Lower leg skin (tissue), 4 donors: ENCODE data around the gene SV2C. TPM values are rescaled to one million over a fixed set of nuclear protein-coding genes. Genes with fewer than 3 reads are reported as not detected.
A peak's percentile ranks its signal among the peaks of the same experiment; 100 is the strongest.

ENCODE experiments used
- DNase-seq, 2 donors: peaks; one replicate each; pipeline ENCODE4 v3.0.0-alpha.2; 2019; ENCODE audit warnings: low spot score in 2 of 2
- H3K4me3 ChIP-seq: fragments of 200-600 bp; sonication (generic); 2 replicates; pipeline ENCODE4 v1.5.1; 2017; ENCODE audit warnings: mild to moderate bottlenecking, low read depth; ENCODE audit not compliant: poor library complexity, severe bottlenecking
- POLR2A ChIP-seq, 2 donors: fragments of 450-650 bp; IDR thresholded peaks; one replicate each; pipeline ENCODE4 v1.6.1; 2016 to 2017; ENCODE audit warnings: antibody characterized with exemption in 2 of 2, mild to moderate bottlenecking in 1 of 2, moderate library complexity in 1 of 2
- WGBS, 2 donors: methylation state at CpG; one replicate each; pipeline ENCODE4 v1.1.5; 2018; 5-methylcytosine and 5-hydroxymethylcytosine counted together
- intact Hi-C: fragments of 100-400 bp; cut with DNase I; formaldehyde crosslinking; loops from one replicate; pipeline ENCODE4 v1.15.0; 2023; ENCODE audit warnings: low total_unique reads
- total RNA-seq, 4 donors: library from RNA; depleted of rRNA; stranded (reverse); fragments of >200 nt; gene quantifications; one replicate each; pipeline ENCODE4 v1.1.0, GENCODE V29; 2016
- TF ChIP-seq, protein P1 (sequence below), 3 donors: fragments of 450-650 bp; IDR thresholded peaks; one replicate each; pipeline ENCODE4 v1.5.1; 2016; ENCODE audit warnings: antibody characterized with exemption in 3 of 3, mild to moderate bottlenecking in 3 of 3, moderate library complexity in 2 of 3

Gene SV2C
- total RNA-seq, 4 donors from 2014 or later, result 0.04 to 0.63 (median 0.24) TPM

DNA sequence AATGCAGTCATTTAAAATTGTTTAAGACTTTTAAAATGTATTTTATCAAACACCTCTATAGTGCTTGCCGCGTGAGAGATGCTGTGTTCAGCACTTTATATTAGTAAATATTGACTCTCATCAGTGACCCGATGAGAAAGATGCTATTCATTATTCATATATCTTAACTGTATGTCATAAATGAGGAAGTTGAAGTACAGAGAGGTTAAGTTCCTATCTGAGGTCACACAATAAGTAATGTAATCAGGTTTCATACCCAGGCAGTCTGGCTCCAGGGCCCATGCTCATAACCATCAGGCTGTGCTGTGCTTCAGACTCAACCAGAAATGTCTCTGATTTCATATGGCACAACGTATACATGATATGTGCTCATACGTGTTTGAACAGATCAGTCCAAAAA is 119.0 kb downstream of the SV2C start:
- intact Hi-C loops, result no loop called here
- TF ChIP-seq POLR2A (IDR thresholded peaks at IDR 0.05), result no peak
- TF ChIP-seq, protein P1, sequence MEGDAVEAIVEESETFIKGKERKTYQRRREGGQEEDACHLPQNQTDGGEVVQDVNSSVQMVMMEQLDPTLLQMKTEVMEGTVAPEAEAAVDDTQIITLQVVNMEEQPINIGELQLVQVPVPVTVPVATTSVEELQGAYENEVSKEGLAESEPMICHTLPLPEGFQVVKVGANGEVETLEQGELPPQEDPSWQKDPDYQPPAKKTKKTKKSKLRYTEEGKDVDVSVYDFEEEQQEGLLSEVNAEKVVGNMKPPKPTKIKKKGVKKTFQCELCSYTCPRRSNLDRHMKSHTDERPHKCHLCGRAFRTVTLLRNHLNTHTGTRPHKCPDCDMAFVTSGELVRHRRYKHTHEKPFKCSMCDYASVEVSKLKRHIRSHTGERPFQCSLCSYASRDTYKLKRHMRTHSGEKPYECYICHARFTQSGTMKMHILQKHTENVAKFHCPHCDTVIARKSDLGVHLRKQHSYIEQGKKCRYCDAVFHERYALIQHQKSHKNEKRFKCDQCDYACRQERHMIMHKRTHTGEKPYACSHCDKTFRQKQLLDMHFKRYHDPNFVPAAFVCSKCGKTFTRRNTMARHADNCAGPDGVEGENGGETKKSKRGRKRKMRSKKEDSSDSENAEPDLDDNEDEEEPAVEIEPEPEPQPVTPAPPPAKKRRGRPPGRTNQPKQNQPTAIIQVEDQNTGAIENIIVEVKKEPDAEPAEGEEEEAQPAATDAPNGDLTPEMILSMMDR (IDR thresholded peaks at IDR 0.05), result no peak
- WGBS, 2 donors, result 78 to 90% methylated on average over 5 of the region's 5 CpGs
- no peak for DNase-seq
- no peak overlapping the region for H3K4me3 ChIP-seq

- TF ChIP-seq, protein P1 (IDR thresholded peaks at IDR 0.05), result no peak
- TF ChIP-seq POLR2A (IDR thresholded peaks at IDR 0.05), result no peak
- intact Hi-C loops, result no loop called here
- H3K4me3 ChIP-seq, result no peak overlapping the region
- WGBS, 2 donors, result 68 to 81% methylated on average over 1 of the region's 1 CpG
- no peak for DNase-seq
Observed at GRCh38 chr5:76204191-76204590, 121.0 kb downstream of the SV2C start.

- H3K4me3 ChIP-seq, result no peak overlapping the region
- 23 to 43% methylated on average over 3 of the region's 3 CpGs for WGBS, 2 donors
- DNase-seq, result peak in 1 of 2 donors; percentile 50
- intact Hi-C loops, result no loop called here
- no peak for TF ChIP-seq POLR2A (IDR thresholded peaks at IDR 0.05)
- TF ChIP-seq, protein P1 (IDR thresholded peaks at IDR 0.05), result no peak
Observed at GRCh38 chr5:76204713-76205112, 121.5 kb downstream of the SV2C start.

DNA sequence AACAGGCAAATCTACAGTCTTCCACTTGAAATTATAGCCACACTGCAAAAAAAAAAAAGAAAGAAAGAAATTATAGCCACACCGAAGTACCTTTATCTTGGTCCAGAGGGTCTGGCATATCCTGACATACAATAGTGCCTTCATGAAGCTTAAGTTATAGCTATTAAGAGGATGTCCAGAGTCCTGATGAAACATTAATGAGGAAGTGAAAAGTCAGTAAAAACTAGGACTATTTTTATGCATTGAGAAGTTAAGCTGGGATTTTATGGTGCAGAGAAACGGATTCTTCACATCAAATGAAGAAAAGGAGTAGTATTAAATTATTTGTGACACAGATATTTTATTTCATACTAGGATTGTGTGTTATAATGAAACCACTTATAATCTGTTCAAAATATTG is 123.9 kb downstream of the SV2C start:
- H3K4me3 ChIP-seq, result no peak overlapping the region
- no peak for DNase-seq
- intact Hi-C loops, result no loop called here
- WGBS, 2 donors, result 68 to 81% methylated on average over 2 of the region's 2 CpGs
- no peak for TF ChIP-seq POLR2A (IDR thresholded peaks at IDR 0.05)
- TF ChIP-seq, protein P1 (IDR thresholded peaks at IDR 0.05), result no peak

DNA sequence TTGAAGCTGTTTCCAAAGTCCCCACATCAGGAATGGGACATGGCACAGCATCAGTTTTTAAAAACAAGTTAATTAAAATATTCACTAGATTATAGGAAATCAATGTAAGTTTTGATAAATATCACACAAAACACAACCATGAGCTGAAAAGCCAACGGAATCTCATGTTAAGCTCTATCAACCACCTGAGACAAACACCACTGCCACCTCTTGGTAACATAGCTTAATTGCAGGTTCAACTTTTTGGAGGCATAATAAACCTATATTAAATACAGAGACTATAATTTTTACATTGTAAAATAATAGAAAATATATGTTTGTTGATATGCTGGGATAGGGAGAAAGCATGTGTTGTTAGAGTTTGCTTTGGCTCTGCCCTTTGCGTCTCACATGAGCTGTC is 126.1 kb downstream of the SV2C start:
- no peak for DNase-seq
- no peak overlapping the region for H3K4me3 ChIP-seq
- WGBS, 2 donors, result 93 to 96% methylated on average over 2 of the region's 2 CpGs

GRCh38 chr5:76210946-76211345 is 127.8 kb downstream of the SV2C start:
- intact Hi-C loops, result no loop called here
- TF ChIP-seq, protein P1 (IDR thresholded peaks at IDR 0.05), result no peak
- TF ChIP-seq POLR2A (IDR thresholded peaks at IDR 0.05), result no peak
- no peak overlapping the region for H3K4me3 ChIP-seq
- no peak for DNase-seq

More for the DNA sequence above, 126.1 kb downstream of the SV2C start:
- no peak for TF ChIP-seq POLR2A (IDR thresholded peaks at IDR 0.05)
- TF ChIP-seq, protein P1 (IDR thresholded peaks at IDR 0.05), result no peak
- intact Hi-C loops, result no loop called here
